T1000 (cell line): ENCODE measurements around the gene SUPT4H1.
A peak's percentile ranks its signal among the peaks of the same experiment; 100 is the strongest.
"Not testable (repeated sequence)": the region's sequence is repeated elsewhere in the genome, so short reads cannot be mapped to it uniquely, and the experiment has no call there.

ENCODE experiments used
- DNase-seq: peaks from one replicate; lab custom pipeline; 2025; ENCODE audit warnings: mixed read lengths; lab: John Stamatoyannopoulos, UW

Gene SUPT4H1

DNA sequence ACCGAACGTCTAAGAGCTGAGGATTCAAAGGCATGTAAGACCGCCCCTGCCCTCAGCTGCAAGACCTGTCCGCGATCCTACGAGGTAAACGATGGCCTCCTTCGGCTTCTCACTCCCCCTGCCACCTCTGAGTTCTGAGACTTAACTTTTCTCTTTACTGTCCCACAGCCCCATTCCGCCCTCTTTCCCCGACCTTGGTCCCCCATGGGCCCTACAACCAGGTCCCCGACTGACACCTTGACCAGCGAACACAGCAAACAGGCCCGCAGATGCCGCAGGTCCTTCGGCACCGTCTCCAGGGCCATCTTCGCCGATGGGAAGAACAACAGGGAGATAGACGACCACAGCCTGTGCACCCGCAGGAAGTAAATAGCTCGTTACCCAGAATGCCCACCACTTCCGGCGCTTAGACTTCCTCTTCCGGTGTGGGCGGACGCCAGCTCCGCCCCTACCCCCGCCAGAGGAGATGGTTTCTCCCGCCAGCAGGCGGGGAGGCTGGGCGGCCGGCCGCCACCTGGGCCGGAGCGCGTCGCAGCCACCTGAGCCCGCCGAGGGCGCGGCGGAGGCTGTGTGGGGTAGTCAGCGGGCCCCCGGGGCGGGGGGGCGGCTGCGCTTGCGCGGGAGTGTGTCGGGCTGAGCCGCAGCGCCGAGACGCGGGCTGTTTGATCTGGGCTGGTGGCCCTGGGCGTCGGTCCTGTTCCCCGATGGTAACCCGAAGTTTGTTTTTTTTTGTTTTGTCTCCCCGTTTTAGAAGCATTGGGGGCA, at the start of gene SUPT4H1:
Gene SUPT4H1 (minus strand): TSS at position 371 of the 765 bp plus-strand sequence. CDS start 66 bp downstream, at position 305.
- peak; percentile 88 for DNase-seq

DNA sequence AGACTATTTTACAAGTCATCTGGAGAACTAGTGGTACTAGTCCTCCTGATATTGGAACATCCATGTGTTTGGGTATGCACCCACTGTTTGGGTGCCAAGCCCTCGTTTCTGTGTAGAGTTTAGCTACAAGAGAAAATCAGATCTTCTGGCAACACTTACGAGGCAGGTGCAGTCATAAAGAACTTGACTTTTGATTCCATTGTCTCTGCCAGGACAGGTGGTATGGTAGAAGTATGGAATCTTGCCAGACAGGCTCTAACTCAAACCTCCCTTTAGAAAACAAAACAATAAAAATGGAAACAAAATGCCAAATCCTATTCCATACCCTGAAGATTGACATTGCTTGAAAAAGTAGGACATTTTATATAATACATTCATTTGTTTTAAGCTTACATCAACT, 49.3 kb upstream of the SUPT4H1 start:
- no peak for DNase-seq

- DNase-seq: no peak
These were observed 48.8 kb upstream of the SUPT4H1 start for GRCh38 chr17:58400826-58401225.

- no peak for DNase-seq
These were observed 48.0 kb upstream of the SUPT4H1 start for GRCh38 chr17:58399974-58400373.

- DNase-seq: no peak
These were observed 46.7 kb upstream of the SUPT4H1 start for GRCh38 chr17:58398574-58399266.

DNA sequence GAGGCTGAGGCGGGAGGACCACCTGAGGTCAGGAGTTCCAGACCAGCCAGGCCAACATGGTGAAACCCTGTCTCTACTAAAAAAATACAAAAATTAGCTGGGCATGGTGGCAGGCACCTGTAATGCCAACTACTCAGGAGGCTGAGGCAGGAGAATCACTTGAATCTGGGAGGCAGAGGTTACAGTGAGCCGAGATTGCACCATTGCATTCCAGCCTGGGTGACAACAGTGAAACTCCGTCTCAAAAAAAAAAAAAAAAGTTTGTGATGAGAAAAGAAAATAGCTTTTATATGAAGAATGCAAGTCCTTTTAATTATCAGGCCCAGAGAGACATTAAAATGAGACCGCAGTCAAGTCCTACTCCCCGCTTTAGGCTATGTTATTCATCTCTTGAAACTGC, 45.4 kb upstream of the SUPT4H1 start:
- DNase-seq: not testable (repeated sequence)

DNA sequence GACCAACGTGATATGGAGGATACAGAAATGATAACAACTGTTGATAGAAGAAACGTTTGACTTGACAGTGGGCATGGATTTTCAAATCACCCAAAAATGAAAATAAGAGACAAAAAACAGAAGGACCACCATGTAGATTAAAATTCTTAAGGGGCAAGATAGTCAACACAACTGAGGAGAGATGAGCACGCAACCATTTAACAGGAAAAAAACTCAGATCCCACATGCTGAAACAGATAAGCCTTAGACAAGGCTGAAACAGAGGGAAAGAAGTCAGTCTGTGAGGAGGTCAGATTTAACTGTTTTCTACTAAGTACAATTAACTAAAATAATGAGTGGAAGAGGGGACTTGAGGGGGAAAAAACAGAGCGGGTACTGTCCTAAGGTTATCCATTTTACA, 44.2 kb upstream of the SUPT4H1 start:
- DNase-seq: no peak

DNA sequence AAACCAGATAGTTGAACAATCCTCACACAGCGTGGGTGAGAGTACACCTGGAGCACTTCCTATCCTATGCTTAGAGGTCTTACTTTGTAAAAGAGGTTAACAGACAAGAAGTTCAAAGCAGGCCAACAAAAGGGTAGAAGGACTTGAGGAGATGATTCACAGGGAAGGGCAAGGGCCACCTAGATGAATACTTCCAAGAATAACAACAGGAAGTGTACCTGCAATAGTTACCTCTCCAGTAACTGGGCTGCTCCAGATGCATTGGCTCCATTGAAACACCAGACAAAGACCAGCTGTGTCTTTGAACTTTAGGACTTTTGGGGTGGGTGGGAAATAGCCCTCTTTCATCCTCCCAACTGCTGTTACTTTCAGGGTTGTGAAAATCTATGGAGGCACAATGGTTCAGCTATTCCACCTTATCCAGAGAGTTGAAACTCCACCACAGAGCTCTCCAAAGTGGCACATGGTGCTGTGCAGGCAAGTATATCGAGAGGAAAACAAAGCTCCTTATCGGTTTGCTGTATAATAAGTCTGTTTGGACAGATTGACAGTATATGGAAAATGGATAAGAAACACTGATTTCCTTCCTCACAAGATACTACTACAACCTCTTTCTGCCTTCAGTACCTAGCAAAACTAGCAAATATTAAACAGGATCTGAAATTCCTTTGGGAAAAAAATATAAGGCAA, 42.7 kb upstream of the SUPT4H1 start:
- no peak for DNase-seq

DNA sequence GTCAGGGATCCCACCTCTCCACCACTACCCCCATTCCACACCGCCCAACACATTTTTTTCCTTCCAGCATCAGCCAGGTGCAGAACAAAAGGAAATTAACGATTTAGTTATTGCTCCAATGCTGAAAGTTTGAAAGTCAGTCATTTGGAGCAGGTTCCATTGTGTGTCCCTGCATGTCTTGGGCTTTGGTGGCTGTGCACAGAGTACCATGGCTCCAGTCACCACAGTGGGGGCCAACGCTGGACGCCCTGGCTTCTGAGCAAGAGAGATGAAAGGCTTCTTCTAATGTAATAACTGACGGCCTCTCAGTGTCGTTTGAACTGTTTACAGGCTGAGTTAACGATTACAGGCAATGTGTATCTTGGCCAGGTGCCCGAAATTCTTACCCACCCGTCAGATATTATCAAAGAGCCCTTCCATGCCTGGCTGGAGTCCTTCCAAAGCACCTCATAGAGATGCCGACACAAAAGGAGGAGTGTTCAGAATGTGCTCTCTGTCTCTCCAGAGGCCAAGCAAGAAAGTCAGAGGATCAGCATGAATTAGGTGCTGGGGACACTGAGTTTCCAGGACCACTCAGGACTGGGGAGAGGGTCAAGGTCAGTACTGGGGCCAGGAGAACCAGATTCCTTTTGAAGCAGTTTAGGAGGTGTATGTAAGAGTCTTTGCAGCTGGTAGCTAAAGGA, 39.4 kb upstream of the SUPT4H1 start:
- DNase-seq: peak; percentile 16

- no peak for DNase-seq
These were observed 38.9 kb upstream of the SUPT4H1 start for GRCh38 chr17:58390884-58391283.

GRCh38 chr17:58388302-58389190, 36.5 kb upstream of the SUPT4H1 start:
- DNase-seq: no peak

DNA sequence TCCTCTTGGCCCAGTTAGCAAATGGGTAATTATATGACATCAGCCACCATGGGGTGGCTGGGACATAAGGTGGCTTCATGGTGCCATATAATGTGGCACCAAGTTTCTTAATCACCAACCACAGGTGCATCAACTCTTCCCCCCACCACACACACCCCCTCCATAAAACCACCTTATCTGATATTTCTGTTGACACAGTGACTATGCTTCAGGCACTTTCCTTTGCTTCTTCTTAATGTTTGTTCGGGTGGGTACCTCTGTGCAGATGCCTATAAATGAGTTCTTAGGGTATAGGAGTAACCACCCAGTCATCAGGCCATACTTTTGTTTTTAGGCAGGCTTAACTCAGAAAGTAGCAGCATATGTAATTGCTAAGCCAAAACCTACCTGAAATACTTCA, 35.8 kb upstream of the SUPT4H1 start:
- no peak for DNase-seq

DNA sequence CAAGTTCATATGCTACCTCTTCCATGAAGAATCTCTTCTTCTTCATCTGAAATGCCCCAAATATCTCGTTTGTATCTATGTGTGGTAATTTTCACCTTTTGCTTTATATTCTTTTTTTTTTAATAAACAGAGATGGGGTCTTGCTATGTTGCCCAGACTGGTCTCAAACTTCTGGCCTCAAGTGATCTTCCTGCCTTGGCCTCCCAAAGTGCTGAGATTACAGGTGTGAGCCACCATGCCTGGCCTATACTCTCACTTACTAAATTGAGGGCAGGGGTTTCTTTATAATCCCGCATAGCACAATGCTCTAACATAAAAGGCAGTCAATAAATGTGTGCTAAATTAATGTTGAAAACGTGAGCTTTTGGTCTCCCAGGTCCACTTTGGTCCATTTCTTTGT, 34.7 kb upstream of the SUPT4H1 start:
- DNase-seq: no peak

- no peak for DNase-seq
These were observed 33.4 kb upstream of the SUPT4H1 start for GRCh38 chr17:58385359-58385899.

DNA sequence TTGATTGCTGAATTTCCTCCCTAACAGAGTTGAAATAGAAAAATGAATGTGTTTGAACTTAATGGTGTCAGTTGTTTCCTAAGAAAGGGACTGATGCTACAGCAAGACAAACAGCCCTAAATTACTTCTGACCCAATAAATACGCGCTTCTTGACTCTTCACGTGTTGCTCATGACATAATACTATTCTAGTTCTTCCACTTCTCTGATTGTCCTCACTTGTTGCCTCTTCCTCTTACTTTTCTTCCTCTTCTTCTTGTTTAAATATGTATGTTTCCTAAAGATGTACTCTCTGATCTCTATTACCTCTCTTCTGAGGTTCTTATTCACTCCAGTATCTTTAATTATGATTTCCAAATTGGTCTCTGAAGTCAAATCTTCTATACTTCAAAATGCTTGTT, 32.9 kb upstream of the SUPT4H1 start:
- no peak for DNase-seq

GRCh38 chr17:58383892-58384462, 32.0 kb upstream of the SUPT4H1 start:
- DNase-seq: no peak

- DNase-seq: no peak
These were observed 30.9 kb upstream of the SUPT4H1 start for GRCh38 chr17:58382872-58383242.

DNA sequence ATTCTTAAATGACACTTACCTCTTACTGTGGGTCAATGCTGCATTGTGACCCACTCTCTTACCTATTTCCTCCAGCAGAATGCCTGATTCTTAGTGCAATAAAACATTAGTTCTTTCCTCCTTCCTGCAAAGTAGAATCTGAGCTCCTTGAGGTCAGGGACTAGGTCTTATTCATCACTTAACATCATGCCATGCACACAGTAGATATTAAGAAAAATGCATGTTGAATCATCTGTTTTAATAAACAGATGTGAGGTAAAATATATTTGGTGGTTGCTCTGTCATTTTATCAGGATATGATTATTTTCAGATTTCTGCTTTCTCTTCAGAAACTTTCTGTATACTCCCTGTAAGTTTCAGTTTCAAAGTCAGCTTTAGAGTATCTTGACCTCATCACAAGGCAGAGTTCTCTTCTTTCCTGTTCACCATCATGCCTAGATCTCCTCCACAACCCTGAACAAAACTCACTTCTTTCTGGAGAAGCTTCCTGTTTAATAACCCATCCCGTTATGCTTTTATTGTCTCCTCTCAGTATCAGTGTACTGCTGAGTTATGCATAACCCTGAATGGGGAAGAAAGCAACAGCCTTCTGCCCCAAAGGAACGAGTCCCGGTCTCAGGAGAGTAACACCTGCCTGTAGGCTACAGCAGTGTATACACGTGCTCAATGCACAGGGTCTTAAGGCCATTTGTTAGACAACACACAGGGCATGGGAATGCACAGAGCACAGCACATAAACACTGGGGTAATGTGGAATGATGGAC, 30.3 kb upstream of the SUPT4H1 start:
- no peak for DNase-seq

DNA sequence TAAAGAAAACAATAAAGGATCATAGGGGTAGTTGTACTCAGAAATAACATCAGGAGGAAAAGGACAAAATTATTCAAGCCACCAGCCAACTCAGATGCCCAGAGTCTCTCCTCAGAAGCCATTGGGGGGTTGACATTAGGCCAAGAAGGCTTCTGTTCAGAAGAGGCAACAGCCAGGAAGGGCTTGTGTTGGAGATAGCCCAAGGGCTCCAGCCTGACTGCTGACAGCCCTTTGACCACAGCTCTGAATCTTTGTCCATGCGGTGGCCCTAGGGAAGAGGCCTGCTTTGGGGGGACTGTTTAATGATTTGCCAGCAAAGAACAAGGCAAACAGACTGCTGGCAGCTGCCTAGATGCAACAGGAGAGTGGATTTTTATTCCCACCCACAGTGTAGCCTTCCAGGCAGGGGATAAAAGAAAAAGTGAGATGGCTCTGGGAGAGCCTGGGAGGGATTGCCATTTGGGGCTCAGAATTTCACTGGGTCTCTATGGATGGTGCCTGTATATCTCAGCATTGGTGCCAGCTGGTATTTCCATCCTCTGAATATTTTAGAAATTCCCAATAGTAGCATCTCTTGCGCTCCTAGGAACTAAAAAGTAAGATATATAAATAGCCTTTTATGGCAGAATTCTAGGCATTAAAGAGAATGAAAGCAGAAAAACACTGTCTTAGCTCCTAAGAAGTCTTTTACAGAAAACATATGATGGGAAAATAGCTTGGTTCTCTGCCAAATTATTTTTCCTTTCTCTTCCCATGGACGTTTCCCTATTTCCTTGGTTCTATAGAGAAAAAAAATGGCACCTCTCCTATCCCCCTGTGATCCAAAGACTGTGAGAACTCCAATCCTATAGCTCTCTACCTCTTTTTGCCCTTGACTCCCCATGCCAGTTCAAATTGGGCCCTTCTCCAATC, 29.4 kb upstream of the SUPT4H1 start:
- no peak for DNase-seq
